GM18526 (cell line): ENCODE measurements around the gene MTHFD1.

ENCODE experiments used
- POLR2A ChIP-seq: IDR thresholded peaks from 3 replicates; pipeline ENCODE4 v1.6.1; 2011; ENCODE audit not compliant: insufficient read length; ENCODE audit errors: extremely low read depth

MTHFD1 gene

DNA sequence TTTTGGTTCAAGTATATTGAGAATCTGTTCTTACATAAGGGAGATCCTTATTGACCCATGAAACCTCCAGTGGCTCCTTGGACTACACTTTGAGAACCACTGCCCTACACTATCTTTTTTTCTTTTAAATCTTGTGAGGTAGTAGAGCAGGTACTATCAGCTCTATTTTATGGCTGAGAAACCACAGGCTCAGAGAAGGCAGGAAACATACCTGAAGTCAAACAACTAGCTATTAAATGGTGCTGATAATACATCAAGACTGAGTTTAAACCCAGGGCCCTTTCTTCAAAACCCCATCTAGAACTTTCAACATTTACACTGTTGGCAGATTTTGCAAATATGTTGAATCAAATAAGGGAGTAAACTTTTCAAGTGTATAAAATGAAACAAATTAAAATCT is 108.6 kb downstream of the MTHFD1 start:
- TF ChIP-seq POLR2A = no peak

- no peak for TF ChIP-seq POLR2A
These were observed 111.9 kb downstream of the MTHFD1 start for GRCh38 chr14:64500088-64500487.

DNA sequence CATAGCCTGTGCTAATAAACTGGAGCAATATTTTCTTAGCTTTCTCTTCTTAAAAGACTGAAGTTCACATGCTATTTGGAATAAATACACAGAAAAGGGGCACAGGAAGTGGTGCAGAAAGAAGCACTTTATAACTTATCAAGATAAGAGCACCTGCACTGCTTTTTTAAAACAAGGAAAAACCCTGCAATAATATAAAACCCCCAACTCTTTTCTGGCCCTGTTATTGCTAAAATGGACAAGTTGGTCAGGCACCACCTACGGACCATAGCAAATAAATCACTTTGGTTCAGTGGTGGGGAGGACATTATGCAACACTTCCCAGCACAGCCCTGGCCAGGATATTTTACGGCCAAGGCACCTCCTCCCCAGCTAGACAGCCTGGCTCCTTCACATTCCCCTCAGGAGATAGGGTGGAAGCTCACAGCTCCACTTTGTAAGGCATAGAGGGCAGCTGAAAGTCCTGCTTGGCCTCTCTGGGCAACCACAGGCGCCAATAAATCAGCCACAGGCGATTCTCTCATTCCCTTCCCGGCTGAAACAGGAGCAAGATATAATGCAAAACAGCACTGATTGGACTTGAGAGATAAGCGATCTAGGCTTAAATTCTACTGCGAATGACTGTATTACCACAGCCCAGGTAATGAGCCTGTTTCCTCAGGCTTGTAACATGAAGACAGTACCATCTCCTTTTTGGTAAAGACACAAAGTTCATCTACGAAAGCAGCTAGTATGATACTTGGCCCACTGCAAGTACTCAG is 113.4 kb downstream of the MTHFD1 start:
- TF ChIP-seq POLR2A = no peak

DNA sequence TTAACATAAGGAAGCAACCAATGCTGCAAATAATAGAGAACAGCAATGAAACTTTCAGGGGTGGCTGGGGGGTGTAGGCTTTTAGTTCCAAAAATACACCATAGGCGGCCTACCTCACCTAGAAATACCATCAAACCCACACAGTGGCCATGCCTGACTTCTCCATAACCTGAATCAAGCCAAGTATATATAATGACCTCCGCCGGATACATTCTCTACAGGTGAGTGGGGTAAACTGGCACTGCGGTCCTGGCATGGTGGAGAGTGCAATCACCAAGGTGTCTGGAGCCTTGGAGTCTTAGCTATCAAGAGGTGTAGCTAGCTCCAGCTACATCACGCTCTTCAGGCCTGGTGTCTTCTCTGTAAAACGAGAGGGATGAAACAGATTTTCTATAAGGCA is 114.3 kb downstream of the MTHFD1 start:
- no peak for TF ChIP-seq POLR2A

- no peak for TF ChIP-seq POLR2A
These were observed 114.8 kb downstream of the MTHFD1 start for GRCh38 chr14:64502887-64503433.

- TF ChIP-seq POLR2A = peak; percentile 61
These were observed 115.5 kb downstream of the MTHFD1 start, which contains the start of gene ZBTB25 for GRCh38 chr14:64503434-64504309. Gene ZBTB25 (minus strand): TSS chr14:64503838. CDS start chr14:64490533, 13,305 bp downstream.

- TF ChIP-seq POLR2A = peak; percentile 55
These were observed 116.2 kb downstream of the MTHFD1 start, which contains the start of gene ZBTB1 for GRCh38 chr14:64504310-64504896. Gene ZBTB1 (plus strand): TSS chr14:64504770. CDS start chr14:64521505, 16,735 bp downstream.

DNA sequence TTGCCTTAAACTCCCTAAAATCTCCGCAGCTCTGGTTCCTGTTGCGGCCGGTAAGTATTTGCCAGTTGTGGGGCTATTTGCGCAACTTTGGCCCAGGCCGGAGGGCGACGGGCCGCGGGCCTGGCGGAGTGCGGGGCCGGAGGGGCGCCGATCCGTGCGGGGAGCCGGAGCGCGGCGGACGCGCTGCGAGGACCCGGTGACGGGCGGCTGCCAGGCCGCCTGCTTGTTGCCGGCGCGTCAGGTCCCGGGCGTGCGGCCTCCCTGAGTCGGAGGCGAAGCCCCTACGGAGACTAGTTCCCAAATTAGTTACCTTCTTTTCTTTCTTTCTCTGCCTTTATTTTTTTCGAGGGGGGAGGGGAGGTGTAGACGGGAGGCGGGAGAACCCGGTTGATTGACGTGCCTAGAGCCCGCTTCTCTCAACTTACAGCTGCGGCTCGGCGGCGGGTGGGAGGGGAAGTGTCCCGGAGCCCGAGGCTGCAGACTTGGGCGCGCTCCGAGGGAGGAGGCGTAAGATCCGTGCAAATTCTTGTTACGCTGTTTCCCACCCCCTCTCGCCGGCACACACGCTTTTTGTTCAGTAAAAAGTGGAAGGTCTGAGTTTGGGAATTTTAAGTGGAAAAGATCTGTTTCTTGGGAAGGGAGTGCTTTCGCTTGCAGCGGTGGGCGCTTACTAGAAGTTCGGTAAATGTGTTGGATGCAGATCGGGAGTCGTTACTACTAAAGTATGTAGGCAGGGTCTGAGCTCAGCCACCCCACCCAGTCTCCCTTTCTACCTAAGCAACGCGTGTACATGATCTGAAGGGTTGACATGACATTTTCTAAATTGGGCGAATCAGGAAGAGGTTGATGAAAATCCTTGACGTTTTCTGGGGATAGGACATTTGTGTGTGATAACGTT is 117.0 kb downstream of the MTHFD1 start:
- TF ChIP-seq POLR2A = peak; percentile 45

- TF ChIP-seq POLR2A = no peak
These were observed 118.6 kb downstream of the MTHFD1 start for GRCh38 chr14:64506721-64507120.

DNA sequence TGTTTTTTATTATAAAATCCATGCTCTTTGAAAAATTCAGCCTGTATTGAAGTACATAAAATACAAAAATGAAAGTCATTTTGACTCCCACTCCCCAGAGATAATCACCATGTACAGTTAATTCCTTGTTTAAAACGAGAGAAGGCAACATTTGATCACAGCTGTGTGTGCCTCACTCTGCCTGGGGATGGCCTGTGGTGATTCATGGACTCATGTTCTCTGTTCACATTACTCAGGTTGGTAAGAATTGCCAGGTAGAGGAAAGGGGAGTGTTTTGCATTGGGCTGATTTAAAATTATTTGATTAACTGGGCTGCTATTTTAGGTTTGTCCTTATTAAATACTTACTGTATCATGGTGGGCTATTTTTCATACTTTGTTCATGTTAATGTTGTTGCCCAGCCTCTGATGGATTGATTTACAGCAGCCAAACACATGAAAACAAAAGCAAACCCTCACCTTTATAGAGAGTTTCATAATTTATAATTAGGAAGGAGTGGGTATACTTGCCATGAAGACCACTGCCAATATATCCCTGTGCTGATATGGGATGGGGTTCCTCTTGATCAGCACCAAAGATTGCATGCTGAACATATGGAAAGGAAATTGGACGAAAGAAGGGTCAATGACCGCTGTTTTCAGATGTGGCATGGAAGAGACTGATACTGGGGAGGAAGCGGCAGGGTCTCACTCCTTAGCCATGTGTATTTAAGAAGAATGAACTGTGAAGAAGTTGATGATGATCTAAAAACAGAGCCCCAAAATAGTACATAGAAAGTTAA is 119.4 kb downstream of the MTHFD1 start:
- TF ChIP-seq POLR2A = no peak

DNA sequence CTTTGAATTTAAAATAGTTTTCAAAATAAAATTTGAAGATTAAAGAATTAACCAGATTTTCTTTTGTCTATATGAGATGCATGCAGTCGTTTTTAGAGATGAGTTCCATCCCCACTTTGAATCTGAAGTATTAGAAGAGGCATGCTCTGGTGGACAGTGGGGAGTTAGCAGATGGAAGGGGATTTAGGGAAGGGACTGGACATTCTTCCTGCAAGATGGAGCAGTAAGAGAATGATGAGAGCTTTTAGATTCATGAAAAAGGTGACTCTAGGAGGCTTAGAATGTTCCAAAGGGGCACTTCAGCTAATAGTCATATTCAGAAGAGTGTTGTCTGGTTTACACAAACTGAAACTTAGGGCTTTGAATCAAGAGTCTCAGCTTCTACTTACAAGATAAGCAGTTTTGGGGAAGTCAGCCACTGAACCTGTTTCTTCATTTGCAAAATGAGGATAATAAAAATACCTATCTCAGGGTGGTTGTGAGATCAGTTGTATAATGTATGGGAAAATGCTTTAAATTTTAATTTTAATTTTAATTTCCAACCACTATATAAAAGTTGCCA is 120.1 kb downstream of the MTHFD1 start:
- TF ChIP-seq POLR2A = no peak

DNA sequence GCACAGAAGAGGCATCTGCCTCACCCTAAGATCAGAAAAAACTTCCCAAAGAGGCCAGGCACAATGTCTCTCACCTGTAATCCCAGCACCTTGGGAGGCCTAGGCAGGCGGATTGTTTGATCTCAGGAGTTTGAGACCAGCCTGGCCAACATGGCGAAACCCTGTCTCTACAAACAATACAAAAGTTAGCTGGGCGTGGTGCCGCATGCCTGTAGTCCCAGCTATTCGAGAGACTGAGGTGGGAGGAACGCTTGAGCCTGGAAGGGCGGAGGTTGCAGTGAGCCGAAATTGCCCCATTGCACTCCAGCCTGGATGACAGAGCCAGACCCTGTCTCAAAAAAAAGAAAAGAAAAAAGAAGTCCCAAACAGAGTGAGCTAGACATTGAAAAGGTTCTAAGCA is 120.9 kb downstream of the MTHFD1 start:
- no peak for TF ChIP-seq POLR2A
